ENCODE data around the gene COL4A2.

Gene COL4A2

GRCh38 chr13:110414931-110415330, 107.8 kb downstream of the COL4A2 start:
- no peak for TF ChIP-seq CTCF (IDR thresholded peaks at IDR 0.05; ENCODE audit: insufficient read depth, low read depth, low read length, missing control alignments)
- DNase-seq (ENCODE audit: low read depth): no peak
- no peak overlapping the region for H3K4me3 ChIP-seq (ENCODE audit: low read depth, low read length)

- no peak overlapping the region for H3K4me3 ChIP-seq (ENCODE audit: low read depth, low read length)
- TF ChIP-seq CTCF (IDR thresholded peaks at IDR 0.05; ENCODE audit: insufficient read depth, low read depth, low read length, missing control alignments): no peak
- peak; percentile 7 for DNase-seq (ENCODE audit: low read depth)
These were observed 108.6 kb downstream of the COL4A2 start for GRCh38 chr13:110415669-110416068.

GRCh38 chr13:110416131-110417025, 109.3 kb downstream of the COL4A2 start:
- TF ChIP-seq CTCF (IDR thresholded peaks at IDR 0.05; ENCODE audit: insufficient read depth, low read depth, low read length, missing control alignments): no peak
- no peak for DNase-seq (ENCODE audit: low read depth)
- H3K4me3 ChIP-seq (ENCODE audit: low read depth, low read length): no peak overlapping the region

GRCh38 chr13:110418944-110419343, 111.9 kb downstream of the COL4A2 start:
- no peak for TF ChIP-seq CTCF (IDR thresholded peaks at IDR 0.05; ENCODE audit: insufficient read depth, low read depth, low read length, missing control alignments)
- DNase-seq (ENCODE audit: low read depth): no peak
- H3K4me3 ChIP-seq (ENCODE audit: low read depth, low read length): no peak overlapping the region

GRCh38 chr13:110419381-110419791, 112.3 kb downstream of the COL4A2 start:
- H3K4me3 ChIP-seq (ENCODE audit: low read depth, low read length): no peak overlapping the region
- TF ChIP-seq CTCF (IDR thresholded peaks at IDR 0.05; ENCODE audit: insufficient read depth, low read depth, low read length, missing control alignments): no peak
- no peak for DNase-seq (ENCODE audit: low read depth)

- TF ChIP-seq CTCF (IDR thresholded peaks at IDR 0.05; ENCODE audit: insufficient read depth, low read depth, low read length, missing control alignments): no peak
- no peak for DNase-seq (ENCODE audit: low read depth)
- no peak overlapping the region for H3K4me3 ChIP-seq (ENCODE audit: low read depth, low read length)
These were observed 112.9 kb downstream of the COL4A2 start for GRCh38 chr13:110419946-110420345.

GRCh38 chr13:110420626-110421025, 113.5 kb downstream of the COL4A2 start:
- TF ChIP-seq CTCF (IDR thresholded peaks at IDR 0.05; ENCODE audit: insufficient read depth, low read depth, low read length, missing control alignments): no peak
- no peak for DNase-seq (ENCODE audit: low read depth)
- no peak overlapping the region for H3K4me3 ChIP-seq (ENCODE audit: low read depth, low read length)
